Activated CD4-positive, alpha-beta T cell treated with anti-CD3 and anti-CD28 coated beads, Interleukin-2, amount 50 U/mL, for 24 hours (primary cell): Measurements from ENCODE around the gene CATSPERD.

Experiments used
- DNase-seq, 2 donors: peaks; one replicate each; pipeline ENCODE4 v3.0.0-alpha.2; 2020; ENCODE audit warnings: low read depth in 1 of 2, low spot score in 1 of 2

CATSPERD gene

GRCh38 chr19:5719961-5720790, at the start of gene CATSPERD, which contains the start of gene LONP1:
TSS of gene CATSPERD (plus strand) at chr19:5720637. CDS start at chr19:5720738, 101 bp downstream.
TSS of gene LONP1 (minus strand) at chr19:5720146. CDS start at chr19:5720132, 14 bp downstream.
- DNase-seq = peak; percentile 95 to 99

GRCh38 chr19:5671600-5671999, 48.8 kb upstream of the CATSPERD start:
- DNase-seq = no peak

DNA sequence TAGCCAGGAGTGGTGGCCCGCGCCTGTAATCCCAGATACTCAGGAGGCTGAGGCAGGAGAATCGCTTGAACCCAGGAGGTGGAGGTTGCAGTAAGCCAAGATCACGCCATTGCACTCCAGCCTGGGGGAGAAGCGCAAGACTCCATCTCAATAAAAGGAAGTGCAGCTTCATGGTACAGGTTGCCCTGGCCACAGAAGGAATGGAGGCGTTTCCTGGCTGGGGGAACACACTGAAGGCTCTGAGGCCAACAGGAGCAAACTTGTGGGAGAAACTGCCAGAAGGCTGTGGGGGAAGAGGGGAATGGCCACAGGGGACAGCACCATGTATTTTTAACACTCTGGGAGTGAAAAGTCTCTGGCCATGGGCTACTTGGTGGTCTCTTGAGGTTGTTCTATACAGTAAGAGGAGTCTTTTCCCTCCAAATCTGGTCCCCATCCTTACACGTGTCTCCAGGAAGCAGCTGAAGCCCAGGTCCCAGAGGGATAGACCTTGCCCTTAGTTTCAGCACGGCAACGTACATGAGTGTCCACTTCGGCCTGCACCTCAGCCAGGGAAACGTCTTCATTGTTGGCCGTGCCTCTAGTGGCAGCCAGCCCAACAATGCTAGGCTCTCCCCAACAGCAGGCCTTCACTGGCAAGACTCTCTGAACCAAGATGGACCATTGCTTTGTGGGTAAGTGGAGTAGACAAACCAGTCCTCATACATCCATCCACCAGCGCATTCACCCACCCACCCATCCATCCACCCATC, 47.6 kb upstream of the CATSPERD start:
- DNase-seq = no peak

- no peak for DNase-seq
Observed at GRCh38 chr19:5673752-5674151, 46.7 kb upstream of the CATSPERD start.

GRCh38 chr19:5674714-5675113, 45.7 kb upstream of the CATSPERD start:
- no peak for DNase-seq

DNA sequence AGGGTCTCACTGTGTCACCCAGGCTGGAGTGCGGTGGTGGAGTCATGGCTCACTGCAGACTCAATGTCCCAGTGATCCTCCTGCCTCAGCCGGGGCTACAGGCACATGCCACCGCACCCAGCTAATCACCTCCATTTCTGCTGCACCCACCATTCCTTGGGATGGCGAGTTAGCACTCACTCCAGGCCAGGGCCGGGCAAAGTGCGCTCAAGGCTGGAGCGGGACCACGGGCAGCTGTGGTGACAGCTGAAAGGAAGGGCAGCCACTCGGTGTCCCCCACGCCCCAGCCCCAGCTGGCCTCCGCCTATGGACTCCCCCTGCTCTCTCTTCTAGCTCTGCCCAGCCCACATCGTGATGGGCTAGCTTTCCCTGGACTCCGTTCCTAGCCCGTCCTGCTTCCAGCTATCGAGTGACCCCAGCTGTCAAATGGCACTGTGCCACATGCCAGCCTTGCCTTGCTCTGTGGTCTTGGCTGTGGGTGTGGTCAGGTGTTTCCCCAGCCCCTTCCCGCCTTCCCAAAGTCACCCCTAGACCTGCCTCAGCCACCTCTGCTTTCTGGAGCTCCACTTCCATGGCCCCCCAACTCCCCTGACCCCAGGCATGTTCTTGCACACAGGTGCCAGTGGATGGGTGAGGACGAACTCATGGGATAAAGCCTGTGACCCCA, 44.2 kb upstream of the CATSPERD start:
- no peak for DNase-seq

- DNase-seq = no peak
Observed at GRCh38 chr19:5676772-5677105, 43.7 kb upstream of the CATSPERD start.

DNA sequence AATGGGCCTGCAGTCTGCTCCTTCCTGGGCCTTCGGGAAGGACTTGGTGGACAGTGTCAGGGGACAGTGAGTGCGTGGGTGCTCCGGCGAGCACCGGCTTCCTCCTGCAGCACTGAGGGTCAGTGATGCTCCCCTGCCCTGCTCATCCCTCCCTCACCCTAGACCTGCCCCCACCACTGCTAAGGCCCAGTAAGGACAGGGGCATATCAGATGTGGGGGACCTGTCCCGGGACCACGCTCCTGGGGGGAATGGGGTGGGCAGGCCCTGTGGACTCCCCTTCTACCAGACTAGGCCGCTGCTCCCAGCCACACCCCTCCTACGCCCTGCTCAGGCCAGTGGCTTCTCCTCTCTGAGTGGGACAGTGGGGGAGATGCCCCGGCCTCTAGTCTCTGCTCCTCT, 43.3 kb upstream of the CATSPERD start:
- no peak for DNase-seq

- no peak for DNase-seq
Observed at GRCh38 chr19:5677580-5677979, 42.9 kb upstream of the CATSPERD start.

DNA sequence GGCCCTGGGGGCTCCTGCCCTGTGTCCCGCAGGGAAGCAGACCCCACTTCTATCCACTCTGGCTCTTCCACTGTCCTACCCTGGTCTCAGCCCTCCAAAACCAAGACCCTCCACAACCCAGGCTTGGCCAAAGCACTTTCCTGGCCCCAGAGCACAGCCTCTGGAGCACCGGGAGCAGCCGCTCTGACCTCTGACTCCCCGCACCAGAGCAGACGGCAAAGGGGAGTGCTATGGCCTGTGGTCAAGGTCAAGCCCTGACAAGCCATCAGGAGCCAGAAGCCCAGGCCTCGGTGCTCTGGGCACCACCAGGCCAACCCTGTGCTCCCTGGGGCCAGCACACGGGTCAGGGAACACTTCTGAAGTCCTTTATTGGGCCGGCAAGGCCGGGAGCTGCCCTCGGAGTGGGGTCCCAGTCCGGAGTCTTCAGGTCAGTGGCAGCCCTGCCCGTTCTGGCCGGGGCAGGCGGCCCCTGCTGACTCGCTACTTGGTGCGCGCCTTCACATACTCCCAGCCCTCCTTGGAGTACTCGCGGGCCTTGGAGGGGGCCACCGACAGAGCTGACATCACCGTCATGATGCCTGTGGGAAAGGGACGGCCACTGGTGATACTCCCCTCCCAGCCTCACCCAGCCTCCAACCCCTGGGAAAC, 42.2 kb upstream of the CATSPERD start:
- DNase-seq = no peak

- no peak for DNase-seq
Observed at GRCh38 chr19:5679289-5680083, 41.0 kb upstream of the CATSPERD start.

DNA sequence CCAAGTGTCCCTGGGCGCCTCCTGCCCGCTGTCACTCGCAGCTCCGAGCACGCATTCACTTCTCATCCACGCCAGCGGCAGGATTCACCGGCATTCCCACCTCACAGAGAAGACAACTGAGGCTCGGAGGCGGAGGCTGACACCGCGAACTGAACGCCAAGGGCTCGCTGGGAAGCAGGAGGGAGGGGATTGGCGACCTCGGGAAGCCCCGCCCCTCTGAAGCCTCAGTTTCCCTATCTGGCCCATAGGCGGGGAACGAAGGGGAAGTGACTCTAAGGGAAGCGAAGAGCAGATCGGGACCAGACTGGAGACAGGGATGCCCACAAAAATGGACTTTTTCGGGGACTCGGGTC, 40.4 kb upstream of the CATSPERD start:
- DNase-seq = peak in 1 of 2 donors; percentile 22

DNA sequence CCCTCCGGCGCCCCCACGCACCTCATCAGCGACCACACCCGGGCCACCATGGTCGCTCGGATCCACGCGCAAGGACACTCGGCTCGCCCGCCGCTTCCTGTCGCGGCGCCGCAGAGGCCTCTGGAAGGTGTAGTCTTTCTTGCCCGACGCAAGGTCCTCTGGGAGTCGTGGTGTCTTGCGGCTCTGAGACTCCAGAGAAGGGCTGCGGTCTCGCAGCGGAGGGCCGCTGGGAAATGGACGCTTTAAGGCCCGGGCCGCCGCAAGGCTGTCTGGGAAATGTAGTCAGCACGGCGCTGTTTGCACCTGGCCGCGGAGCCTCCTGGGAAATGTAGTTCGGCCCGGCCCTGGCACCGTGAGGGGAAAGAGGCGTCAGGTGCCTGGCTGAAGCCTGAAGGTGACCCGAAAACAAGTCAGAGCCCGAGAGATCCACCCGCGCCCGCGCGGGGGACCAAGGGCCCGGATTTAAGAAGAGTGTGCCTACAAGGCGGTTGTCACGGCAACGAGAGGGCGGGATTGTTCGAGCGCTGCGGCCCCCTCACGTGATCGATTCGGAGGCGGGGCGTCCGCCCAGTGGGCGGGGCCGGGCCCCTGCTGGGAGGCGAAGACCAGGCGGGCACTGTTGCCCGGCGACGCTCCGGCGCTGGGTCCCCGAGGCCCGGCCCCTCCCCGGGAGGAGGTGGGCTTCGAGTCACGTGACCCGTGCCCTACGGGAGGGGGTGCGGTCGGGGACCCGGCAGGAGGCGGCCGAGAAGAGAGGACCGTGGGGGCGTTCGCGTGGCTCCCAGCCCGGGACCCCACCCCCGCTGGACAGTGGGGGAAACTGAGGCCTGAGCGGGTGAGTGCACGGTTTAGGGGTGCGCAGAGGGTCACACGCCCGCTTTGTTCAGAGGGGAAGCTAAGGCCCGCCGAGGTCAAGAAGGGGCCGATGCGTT, 39.7 kb upstream of the CATSPERD start, which contains the start of the genes HSD11B1L and MICOS13:
Gene HSD11B1L, plus strand, starts transcription at position 591 of the 932 bp plus-strand sequence. CDS start 3,806 bp downstream, outside the sequence.
Gene MICOS13, minus strand, starts transcription at position 80 of the 932 bp plus-strand sequence. Its CDS starts 30 bp downstream, at position 50.
- peak; percentile 94 to 97 for DNase-seq

- DNase-seq = no peak
Observed at GRCh38 chr19:5681391-5682106, 38.9 kb upstream of the CATSPERD start.

- no peak for DNase-seq
Observed at GRCh38 chr19:5682107-5682482, 38.3 kb upstream of the CATSPERD start.

DNA sequence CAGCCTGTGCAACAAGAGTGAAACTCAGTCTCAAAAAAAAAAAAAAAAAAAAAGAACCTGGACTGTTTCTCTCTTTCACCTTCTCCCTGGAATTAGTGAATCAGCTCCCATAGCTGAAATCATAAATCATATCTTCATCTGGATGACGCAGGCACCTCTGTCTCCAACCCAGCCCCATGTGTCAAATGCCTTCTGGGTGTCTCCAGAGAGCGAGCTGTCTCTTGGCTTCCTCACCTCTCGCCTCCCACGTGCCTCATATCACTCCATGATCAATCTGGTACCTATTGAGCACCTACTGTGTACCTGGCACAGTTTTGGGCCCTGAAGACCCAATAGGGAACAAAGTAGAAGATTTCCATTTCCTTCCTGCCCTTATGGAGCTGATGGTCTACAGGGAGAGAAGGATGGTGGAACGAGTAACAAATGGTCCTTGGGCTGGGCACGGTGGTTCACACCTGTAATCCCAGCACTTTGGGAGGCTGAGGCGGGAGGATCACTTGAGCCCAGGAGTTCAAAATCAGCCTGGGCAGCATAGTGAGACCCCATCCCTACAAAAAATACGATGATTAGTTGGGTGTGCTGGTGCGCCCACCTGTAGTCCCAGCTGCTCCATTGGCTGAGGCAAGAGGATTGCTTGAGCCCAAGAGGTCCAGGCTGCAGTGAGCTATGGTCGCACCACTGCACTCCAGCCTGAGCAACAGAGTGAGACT, 37.1 kb upstream of the CATSPERD start:
- DNase-seq = no peak

DNA sequence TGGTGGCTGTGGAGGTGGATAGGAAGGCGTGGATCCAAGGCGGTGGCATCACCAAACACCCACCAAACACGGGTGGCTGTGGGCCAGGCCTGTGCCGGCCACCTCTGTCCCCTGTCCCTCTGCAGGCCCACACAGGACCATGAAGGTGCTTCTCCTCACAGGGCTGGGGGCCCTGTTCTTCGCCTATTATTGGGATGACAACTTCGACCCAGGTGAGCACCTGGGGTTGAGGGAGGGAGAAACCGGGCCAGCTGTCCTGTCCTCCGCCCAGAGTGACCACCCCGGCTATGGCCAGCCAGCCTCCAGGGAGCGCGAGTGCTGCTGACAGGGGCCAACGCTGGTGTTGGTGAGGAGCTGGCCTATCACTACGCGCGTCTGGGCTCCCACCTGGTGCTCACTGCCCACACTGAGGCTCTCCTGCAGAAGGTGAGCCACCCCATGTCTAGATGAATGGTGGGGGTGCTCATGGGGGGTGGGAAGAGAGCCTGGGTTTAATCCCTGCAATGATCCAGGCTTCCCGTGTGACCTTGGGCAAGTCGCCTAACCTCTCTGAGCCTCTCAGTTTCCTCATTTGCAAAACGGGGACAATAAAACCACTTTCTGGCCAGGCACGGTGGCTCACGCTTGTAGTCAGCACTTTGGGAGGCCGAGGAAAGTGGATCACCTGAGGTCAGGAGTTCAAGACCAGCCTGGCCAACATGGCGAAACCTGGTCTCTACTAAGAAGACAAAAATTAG, 35.6 kb upstream of the CATSPERD start:
- no peak for DNase-seq
